Ovary (tissue), 3 donors: ENCODE data around the gene MEF2B.

Experiments used
- EP300 ChIP-seq: sonication (generic); formaldehyde crosslinking; IDR thresholded peaks from one replicate; pipeline ENCODE4 v1.6.1; 2017; ENCODE audit warnings: antibody characterized with exemption
- POLR2A ChIP-seq: fragments of 450-650 bp; IDR thresholded peaks from one replicate; pipeline ENCODE4 v1.6.1; 2017; ENCODE audit warnings: antibody characterized with exemption, mild to moderate bottlenecking, moderate library complexity
- TF ChIP-seq, protein P1 (sequence below), 3 donors: fragments of 450-650 bp in 2 of 3; fragments of 200-600 bp in 1 of 3; IDR thresholded peaks; one replicate each; pipeline versions ENCODE4 v1.5.1 to v1.8.0; 2016 to 2022; ENCODE audit warnings: antibody characterized with exemption in 3 of 3, mild to moderate bottlenecking in 1 of 3
- donor health status: DM: no; HTN: no; CAD: no.

DNA sequence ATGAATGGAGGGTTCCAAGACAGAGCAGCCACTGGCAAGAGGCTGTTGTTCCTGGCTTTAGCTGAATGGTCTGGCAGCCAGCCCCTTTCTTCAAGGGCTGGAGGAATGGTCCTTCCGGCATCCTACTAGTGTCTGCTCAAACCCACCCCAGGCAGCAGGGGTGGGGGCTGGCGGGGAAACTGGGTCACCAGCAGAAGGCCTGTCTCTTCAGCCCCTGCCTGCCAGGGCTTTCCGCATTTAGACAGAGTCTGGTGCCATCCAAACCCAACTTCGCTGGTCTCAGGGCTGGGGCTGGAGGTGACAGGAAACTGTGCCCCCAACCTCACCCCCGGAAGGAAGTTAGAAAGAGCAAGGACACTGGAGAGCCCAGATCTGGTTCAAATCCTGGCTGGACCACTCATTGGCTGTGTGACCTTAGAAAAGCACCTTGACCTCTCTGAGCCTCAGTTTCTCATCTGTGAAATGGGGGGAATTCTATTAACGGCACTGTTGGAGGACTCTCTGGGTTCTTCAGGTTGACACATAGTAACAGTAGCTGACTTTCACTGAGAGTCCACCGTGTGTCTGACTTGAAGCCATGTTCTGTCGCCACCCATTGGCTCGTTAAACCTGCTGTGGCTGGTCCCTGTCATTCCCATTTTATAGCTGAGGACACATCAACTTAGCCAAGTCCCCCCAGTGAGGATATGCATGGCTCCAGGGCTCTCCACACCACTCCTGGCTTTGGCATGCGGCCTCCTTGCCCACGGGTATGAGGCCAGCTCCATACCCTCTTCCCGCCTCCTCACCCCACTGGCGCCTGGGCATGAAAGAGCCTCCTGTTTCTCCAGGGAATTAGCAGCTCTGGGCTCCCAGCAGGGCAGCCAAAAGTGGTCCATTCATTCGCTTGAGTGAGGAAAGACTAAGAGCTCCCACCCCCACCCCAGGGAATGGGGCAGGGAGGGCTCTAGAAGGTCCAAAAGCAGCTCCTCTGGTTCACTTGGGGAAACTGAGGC is 35.6 kb upstream of the MEF2B start:
- TF ChIP-seq POLR2A (no peak), EP300 (no peak)
- TF ChIP-seq, protein P1, sequence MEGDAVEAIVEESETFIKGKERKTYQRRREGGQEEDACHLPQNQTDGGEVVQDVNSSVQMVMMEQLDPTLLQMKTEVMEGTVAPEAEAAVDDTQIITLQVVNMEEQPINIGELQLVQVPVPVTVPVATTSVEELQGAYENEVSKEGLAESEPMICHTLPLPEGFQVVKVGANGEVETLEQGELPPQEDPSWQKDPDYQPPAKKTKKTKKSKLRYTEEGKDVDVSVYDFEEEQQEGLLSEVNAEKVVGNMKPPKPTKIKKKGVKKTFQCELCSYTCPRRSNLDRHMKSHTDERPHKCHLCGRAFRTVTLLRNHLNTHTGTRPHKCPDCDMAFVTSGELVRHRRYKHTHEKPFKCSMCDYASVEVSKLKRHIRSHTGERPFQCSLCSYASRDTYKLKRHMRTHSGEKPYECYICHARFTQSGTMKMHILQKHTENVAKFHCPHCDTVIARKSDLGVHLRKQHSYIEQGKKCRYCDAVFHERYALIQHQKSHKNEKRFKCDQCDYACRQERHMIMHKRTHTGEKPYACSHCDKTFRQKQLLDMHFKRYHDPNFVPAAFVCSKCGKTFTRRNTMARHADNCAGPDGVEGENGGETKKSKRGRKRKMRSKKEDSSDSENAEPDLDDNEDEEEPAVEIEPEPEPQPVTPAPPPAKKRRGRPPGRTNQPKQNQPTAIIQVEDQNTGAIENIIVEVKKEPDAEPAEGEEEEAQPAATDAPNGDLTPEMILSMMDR (IDR thresholded peaks at IDR 0.05): no peak
